A549 (cell line): Measurements from ENCODE around the gene SH3PXD2A. TPM values are rescaled to one million over a fixed set of nuclear protein-coding genes. Genes with fewer than 3 reads are reported as not detected.

Experiments
- ATAC-seq, 2 experiments: fragments of 200-7000 bp in 1 of 2; fragments of >200 bp in 1 of 2; cut with Nextera tagmentation in 1 of 2; cut with Tn5 transposase in 1 of 2; 3 replicates each; pipeline versions ENCODE4 v1.8.0 to v1.9.1; 2018 to 2020; ENCODE audit warnings: mild to moderate bottlenecking in 1 of 2, moderate library complexity in 1 of 2
- CTCF ChIA-PET: fragments of 300-600 bp; sonication (Branson Sonifier 250); formaldehyde crosslinking; extraction: SDS; loops from one replicate; lab custom pipeline; 2021; ENCODE audit warnings: antibody characterized with exemption, inconsistent platforms; lab: Yijun Ruan, JAX
- POLR2A ChIA-PET: fragments of 350-600 bp; formaldehyde crosslinking; extraction: SDS; loops from one replicate; lab custom pipeline; 2021; ENCODE audit warnings: antibody characterized with exemption, inconsistent platforms; lab: Yijun Ruan, JAX
- DNase-seq, 2 experiments: peaks; one replicate each; pipeline versions ENCODE4 v3.0.0 to v3.0.0-alpha.2; 2011 to 2016; ENCODE audit warnings: low read depth in 1 of 2, low spot score in 1 of 2
- FAIRE-seq: peaks from 2 replicates; lab custom pipeline; 2011; peaks lifted over from hg19 to GRCh38; lab: Jason Lieb, UNC
- H3K27ac ChIP-seq, 2 experiments: fragments of >200 bp; sonication (Bioruptor Twin); formaldehyde crosslinking; 3 replicates each; pipeline ENCODE4 v1.5.1; 2016 to 2017
- H3K4me1 ChIP-seq: fragments of >200 bp; sonication (Bioruptor Twin); formaldehyde crosslinking; 3 replicates; pipeline ENCODE4 v1.6.1; 2016
- H3K4me2 ChIP-seq: fragments of >200 bp; sonication (Bioruptor Twin); formaldehyde crosslinking; 3 replicates; pipeline ENCODE4 v1.6.1; 2016
- H3K4me3 ChIP-seq: fragments of >200 bp; sonication (Bioruptor Twin); formaldehyde crosslinking; 3 replicates; pipeline ENCODE4 v1.5.1; 2016
- H3K9me3 ChIP-seq: fragments of >200 bp; sonication (Bioruptor Twin); formaldehyde crosslinking; 3 replicates; pipeline ENCODE4 v1.6.1; 2016
- CBX2 ChIP-seq: fragments of 200-600 bp; sonication (generic); IDR thresholded peaks from 2 replicates; pipeline ENCODE4 v1.6.1; 2016; ENCODE audit warnings: low read depth, mild to moderate bottlenecking, borderline replicate concordance
- CEBPB ChIP-seq, 2 experiments: fragments of >200 bp in 1 of 2; sonication (Bioruptor Twin) in 1 of 2; formaldehyde crosslinking in 1 of 2; IDR thresholded peaks; 2 replicates each; pipeline ENCODE4 v1.6.1; 2012 to 2016
- CHD4 ChIP-seq: fragments of 200-600 bp; sonication (generic); IDR thresholded peaks from 2 replicates; pipeline ENCODE4 v1.6.1; 2016; ENCODE audit warnings: antibody characterized with exemption, mild to moderate bottlenecking, borderline replicate concordance
- EHF ChIP-seq: fragments of 250-450 bp; sonication (Bioruptor Pico); IDR thresholded peaks from 2 replicates; pipeline ENCODE4 v1.5.0; 2020; ENCODE audit warnings: mild to moderate bottlenecking
- EHMT2 ChIP-seq: fragments of 200-600 bp; sonication (generic); IDR thresholded peaks from 2 replicates; pipeline ENCODE4 v1.6.1; 2016; ENCODE audit warnings: antibody characterized with exemption, low read depth, mild to moderate bottlenecking, moderate library complexity
- ESRRA ChIP-seq: fragments of 150-350 bp; IDR thresholded peaks from 2 replicates; pipeline ENCODE4 v1.6.1; 2014; ENCODE audit warnings: mild to moderate bottlenecking, low read length, borderline replicate concordance
- FOSB ChIP-seq: fragments of 250-450 bp; sonication (Bioruptor Pico); IDR thresholded peaks from 2 replicates; pipeline ENCODE4 v1.5.0; 2020; ENCODE audit warnings: mild to moderate bottlenecking, moderate library complexity
- HDAC2 ChIP-seq: fragments of 200-600 bp; sonication (generic); IDR thresholded peaks from 2 replicates; pipeline ENCODE4 v1.6.1; 2016
- HOXA7 ChIP-seq: fragments of 250-450 bp; sonication (Bioruptor Pico); IDR thresholded peaks from 2 replicates; pipeline ENCODE4 v1.5.0; 2020; ENCODE audit warnings: mild to moderate bottlenecking, moderate library complexity
- KDM1A ChIP-seq: fragments of 200-600 bp; sonication (generic); IDR thresholded peaks from 2 replicates; pipeline ENCODE4 v1.6.1; 2016; ENCODE audit warnings: low read depth, mild to moderate bottlenecking
- MYC ChIP-seq: IDR thresholded peaks from 2 replicates; pipeline ENCODE4 v1.6.1; 2012; ENCODE audit warnings: mild to moderate bottlenecking, inconsistent platforms, low read length, improper control_type of control experiment, borderline replicate concordance
- NR3C1 ChIP-seq: fragments of >200 bp; sonication (Bioruptor Twin); formaldehyde crosslinking; IDR thresholded peaks from 3 replicates; pipeline ENCODE4 v1.6.1; 2017
- PHF8 ChIP-seq: fragments of 200-600 bp; sonication (generic); IDR thresholded peaks from 2 replicates; pipeline ENCODE4 v1.6.1; 2016; ENCODE audit warnings: low read depth, mild to moderate bottlenecking, antibody characterized with exemption, moderate library complexity, borderline replicate concordance
- POLR2AphosphoS2 ChIP-seq: conservative IDR thresholded peaks from 2 replicates; pipeline ENCODE4 v1.6.1; 2012; ENCODE audit warnings: low read length, improper control_type of control experiment, inconsistent platforms
- RCOR1 ChIP-seq: fragments of 150-350 bp; IDR thresholded peaks from 2 replicates; pipeline ENCODE4 v1.6.1; 2014; ENCODE audit warnings: antibody characterized with exemption, low read length, low read depth
- RFX5 ChIP-seq: fragments of 450-650 bp; IDR thresholded peaks from 2 replicates; pipeline ENCODE4 v1.7.1; 2014; ENCODE audit warnings: antibody characterized with exemption, mild to moderate bottlenecking, moderate library complexity
- RNF2 ChIP-seq: fragments of 200-600 bp; sonication (generic); IDR thresholded peaks from 2 replicates; pipeline ENCODE4 v1.6.1; 2016; ENCODE audit warnings: low read depth, mild to moderate bottlenecking, antibody characterized with exemption, moderate library complexity, borderline replicate concordance
- SMC3 ChIP-seq: fragments of >200 bp; sonication (Bioruptor Twin); formaldehyde crosslinking; IDR thresholded peaks from 3 replicates; pipeline ENCODE4 v1.6.1; 2018; ENCODE audit warnings: inconsistent platforms
- ZC3H11A ChIP-seq: fragments of 450-650 bp; IDR thresholded peaks from 2 replicates; pipeline ENCODE4 v1.6.1; 2014; ENCODE audit warnings: antibody characterized with exemption, mild to moderate bottlenecking
- WGBS: methylation state at CpG from one replicate; pipeline ENCODE4 v1.1.6; 2017; ENCODE audit errors: missing lambda C conversion rate; 5-methylcytosine and 5-hydroxymethylcytosine counted together
- polyA plus RNA-seq, 4 experiments: library from polyadenylated mRNA; depleted of rRNA in 3 of 4; stranded (reverse); fragments of >200 nt; fragmentation: RNase III in 1 of 4; extraction: RNeasy Plus Mini Kit Qiagen cat#74134 plus additional on column Dnase treatment in 1 of 4; gene quantifications; 2 replicates in 3 of 4; 3 replicates in 1 of 4; pipeline ENCODE4 v1.2.3, GENCODE V29; 2011 to 2017
- TF ChIP-seq, protein P1 (sequence below): fragments of >200 bp; sonication (Bioruptor Twin); formaldehyde crosslinking; IDR thresholded peaks from 3 replicates; pipeline ENCODE4 v1.5.1; 2016
- TF ChIP-seq, protein P2 (sequence below): fragments of 250-450 bp; sonication (Bioruptor Pico); IDR thresholded peaks from 2 replicates; pipeline ENCODE4 v1.5.0; 2021; ENCODE audit warnings: mild to moderate bottlenecking, moderate library complexity, borderline replicate concordance
- TF ChIP-seq, protein P3 (sequence below): IDR thresholded peaks from 2 replicates; pipeline ENCODE4 v1.6.1; 2012; ENCODE audit warnings: low read depth, borderline replicate concordance

SH3PXD2A gene
- polyA plus RNA-seq, 2 of the 4 experiments (the other 2 are of a cell fraction) = 2.4 to 3.9 TPM

DNA sequence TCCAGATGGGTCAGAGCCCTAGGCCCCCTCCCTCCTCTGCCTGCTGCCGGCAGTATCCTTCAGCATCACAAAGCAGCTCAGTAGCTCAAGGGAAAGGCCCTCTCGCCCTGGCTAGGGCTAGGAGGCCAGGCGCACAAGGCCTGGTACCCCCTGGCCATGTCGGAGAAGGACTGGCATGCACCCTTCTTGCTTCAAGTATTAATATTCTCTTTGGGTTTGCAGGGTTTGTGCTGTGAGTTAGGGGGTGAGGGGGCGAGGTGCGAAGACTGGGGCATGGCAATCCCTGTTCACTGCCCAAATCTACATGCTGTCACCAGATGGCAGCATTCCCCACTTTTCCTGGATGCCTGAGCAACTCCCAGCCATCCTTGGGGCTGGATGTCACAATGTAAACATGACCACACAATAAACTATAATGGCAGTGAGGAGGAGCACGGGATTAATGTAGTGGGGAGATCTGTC, 256.7 kb downstream of the SH3PXD2A start (continued):
- TF ChIP-seq, protein P1, sequence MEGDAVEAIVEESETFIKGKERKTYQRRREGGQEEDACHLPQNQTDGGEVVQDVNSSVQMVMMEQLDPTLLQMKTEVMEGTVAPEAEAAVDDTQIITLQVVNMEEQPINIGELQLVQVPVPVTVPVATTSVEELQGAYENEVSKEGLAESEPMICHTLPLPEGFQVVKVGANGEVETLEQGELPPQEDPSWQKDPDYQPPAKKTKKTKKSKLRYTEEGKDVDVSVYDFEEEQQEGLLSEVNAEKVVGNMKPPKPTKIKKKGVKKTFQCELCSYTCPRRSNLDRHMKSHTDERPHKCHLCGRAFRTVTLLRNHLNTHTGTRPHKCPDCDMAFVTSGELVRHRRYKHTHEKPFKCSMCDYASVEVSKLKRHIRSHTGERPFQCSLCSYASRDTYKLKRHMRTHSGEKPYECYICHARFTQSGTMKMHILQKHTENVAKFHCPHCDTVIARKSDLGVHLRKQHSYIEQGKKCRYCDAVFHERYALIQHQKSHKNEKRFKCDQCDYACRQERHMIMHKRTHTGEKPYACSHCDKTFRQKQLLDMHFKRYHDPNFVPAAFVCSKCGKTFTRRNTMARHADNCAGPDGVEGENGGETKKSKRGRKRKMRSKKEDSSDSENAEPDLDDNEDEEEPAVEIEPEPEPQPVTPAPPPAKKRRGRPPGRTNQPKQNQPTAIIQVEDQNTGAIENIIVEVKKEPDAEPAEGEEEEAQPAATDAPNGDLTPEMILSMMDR = peak; percentile 84
- TF ChIP-seq HOXA7 (no peak), RFX5 (no peak), EHF (CRISPR knock-in tag) (no peak), HDAC2 (no peak), SMC3 (peak; percentile 80)
- TF ChIP-seq, protein P2, sequence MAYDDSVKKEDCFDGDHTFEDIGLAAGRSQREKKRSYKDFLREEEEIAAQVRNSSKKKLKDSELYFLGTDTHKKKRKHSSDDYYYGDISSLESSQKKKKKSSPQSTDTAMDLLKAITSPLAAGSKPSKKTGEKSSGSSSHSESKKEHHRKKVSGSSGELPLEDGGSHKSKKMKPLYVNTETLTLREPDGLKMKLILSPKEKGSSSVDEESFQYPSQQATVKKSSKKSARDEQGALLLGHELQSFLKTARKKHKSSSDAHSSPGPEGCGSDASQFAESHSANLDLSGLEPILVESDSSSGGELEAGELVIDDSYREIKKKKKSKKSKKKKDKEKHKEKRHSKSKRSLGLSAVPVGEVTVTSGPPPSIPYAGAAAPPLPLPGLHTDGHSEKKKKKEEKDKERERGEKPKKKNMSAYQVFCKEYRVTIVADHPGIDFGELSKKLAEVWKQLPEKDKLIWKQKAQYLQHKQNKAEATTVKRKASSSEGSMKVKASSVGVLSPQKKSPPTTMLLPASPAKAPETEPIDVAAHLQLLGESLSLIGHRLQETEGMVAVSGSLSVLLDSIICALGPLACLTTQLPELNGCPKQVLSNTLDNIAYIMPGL = no peak

DNA sequence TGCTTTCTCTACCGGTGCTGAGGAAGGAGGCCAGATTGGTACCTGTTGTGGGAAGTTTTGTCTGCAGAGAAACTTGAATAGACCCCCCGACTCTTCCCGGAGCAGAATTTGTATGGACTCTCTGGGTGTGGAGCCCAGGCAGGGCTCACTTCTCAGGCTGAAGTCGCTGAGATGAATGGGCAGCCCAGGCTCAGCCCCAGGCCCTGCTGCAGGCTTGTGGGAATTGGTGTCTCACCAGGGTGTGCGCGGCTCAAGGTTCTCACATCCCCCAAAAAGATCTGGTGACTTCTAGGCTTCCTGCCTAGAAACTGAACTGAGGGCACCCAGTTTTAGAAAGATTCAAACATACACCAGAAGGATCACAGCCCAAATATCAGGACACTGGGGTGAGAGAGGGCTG, 258.4 kb downstream of the SH3PXD2A start:
- ATAC-seq = no peak
- H3K27ac ChIP-seq = no peak overlapping the region
- DNase-seq = no peak
- TF ChIP-seq, protein P2 = no peak
- TF ChIP-seq RCOR1 = no peak
- no peak for TF ChIP-seq ESRRA
- TF ChIP-seq CEBPB (IDR thresholded peaks at IDR 0.05) = no peak
- no peak for TF ChIP-seq POLR2AphosphoS2
- TF ChIP-seq NR3C1 = no peak
- TF ChIP-seq, all 56 proteins: peak for 0
- peaks cover 5% of the 10 kb centered on the region for H3K4me1 ChIP-seq
- H3K4me3 ChIP-seq = no peak overlapping the region
- no peak for FAIRE-seq
- CTCF ChIA-PET = interaction anchor here (0.7 to 18.9 kb wide), 4 partner anchors 9 to 98 kb away, joined by 3 to 265 read pairs (median 12); no protein-coding TSS in a partner anchor
- no peak overlapping the region for H3K4me2 ChIP-seq
- POLR2A ChIA-PET = no interaction called here
- 68% methylated on average over 6 of the region's 6 CpGs for WGBS
- H3K9me3 ChIP-seq = no peaks in the 10 kb centered on the region

DNA sequence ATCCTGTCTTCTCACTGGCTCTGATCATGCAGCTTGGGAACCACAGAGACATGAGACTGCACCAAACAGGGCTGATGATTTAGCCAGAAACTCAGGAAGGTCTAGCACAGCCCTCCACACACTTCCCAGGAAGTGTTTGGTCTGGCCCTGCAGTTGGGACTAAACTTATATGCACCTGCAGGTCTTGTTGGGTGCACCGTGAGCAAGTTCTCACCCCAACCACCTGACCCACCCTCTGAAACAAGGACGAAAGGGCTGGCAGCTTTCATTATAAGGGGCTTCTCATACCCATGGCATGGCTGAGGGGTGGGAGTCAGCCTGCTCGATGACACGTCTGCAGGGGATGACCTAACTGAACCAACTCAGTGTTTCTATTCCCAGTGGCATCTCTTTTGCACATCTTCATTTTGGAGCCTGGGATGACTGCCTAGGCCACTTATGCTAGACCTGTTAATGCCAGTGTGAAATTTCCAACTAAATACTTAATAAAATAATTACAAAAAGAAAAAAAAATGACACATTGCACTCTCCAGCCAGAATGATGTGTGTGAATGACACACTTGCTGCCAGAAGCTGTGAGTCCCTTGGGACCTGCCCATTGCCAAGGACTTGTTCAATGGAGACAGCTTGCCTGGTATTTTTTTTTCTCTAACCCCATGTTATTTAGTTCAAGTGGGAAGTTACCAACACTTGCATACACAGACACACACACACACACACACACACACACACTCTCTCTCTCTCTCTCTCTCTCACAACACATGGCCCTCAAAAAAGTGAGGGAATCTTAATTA, 259.2 kb downstream of the SH3PXD2A start:
- Histone ChIP-seq H3K27ac (no peak overlapping the region), H3K4me1 (peaks cover 5% of the 10 kb centered on the region), H3K9me3 (no peaks in the 10 kb centered on the region), H3K4me2 (no peak overlapping the region), H3K4me3 (no peak overlapping the region)
- FAIRE-seq (no peak), ATAC-seq (no peak), DNase-seq (no peak)
- ChIA-PET POLR2A (no interaction called here), CTCF (interaction anchor here (1.4 to 18.9 kb wide), 2 partner anchors 8 to 91 kb away, joined by 6 to 265 read pairs; no protein-coding TSS in a partner anchor)
- WGBS = 70% methylated on average over 4 of the region's 4 CpGs
- no peak for TF ChIP-seq ZC3H11A
- TF ChIP-seq MYC = no peak
- TF ChIP-seq RNF2 = no peak
- no peak for TF ChIP-seq FOSB
- TF ChIP-seq PHF8 = no peak
- TF ChIP-seq, protein P3, sequence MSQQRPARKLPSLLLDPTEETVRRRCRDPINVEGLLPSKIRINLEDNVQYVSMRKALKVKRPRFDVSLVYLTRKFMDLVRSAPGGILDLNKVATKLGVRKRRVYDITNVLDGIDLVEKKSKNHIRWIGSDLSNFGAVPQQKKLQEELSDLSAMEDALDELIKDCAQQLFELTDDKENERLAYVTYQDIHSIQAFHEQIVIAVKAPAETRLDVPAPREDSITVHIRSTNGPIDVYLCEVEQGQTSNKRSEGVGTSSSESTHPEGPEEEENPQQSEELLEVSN = no peak
- no peak for TF ChIP-seq EHMT2
- TF ChIP-seq CBX2 = no peak
- TF ChIP-seq KDM1A = no peak
- TF ChIP-seq ESRRA = no peak
- no peak for TF ChIP-seq CHD4
